ENCODE data around the gene MRTFA.
"Not testable (repeated sequence)": the region's sequence is repeated elsewhere in the genome, so short reads cannot be mapped to it uniquely, and the experiment has no call there.

MRTFA gene

DNA sequence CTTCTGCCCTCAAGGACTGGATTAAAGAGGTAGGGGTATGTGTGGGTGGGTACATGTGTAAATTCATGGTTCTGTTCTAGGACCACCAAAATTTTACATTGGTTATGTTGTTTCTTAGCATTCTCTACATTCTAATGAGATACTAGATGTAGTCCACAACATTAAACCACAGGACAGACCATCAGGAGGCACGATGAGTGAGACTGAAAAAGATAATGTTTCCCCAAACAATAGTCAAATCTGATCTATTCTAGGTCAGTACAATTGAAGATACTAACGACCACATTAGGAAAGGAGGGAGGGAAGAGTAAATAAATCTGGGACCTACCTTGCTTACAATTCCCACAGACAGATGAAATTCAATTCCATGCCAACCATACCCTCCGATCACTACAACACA, 42.2 kb downstream of the MRTFA start:
- no peak for DNase-seq

DNA sequence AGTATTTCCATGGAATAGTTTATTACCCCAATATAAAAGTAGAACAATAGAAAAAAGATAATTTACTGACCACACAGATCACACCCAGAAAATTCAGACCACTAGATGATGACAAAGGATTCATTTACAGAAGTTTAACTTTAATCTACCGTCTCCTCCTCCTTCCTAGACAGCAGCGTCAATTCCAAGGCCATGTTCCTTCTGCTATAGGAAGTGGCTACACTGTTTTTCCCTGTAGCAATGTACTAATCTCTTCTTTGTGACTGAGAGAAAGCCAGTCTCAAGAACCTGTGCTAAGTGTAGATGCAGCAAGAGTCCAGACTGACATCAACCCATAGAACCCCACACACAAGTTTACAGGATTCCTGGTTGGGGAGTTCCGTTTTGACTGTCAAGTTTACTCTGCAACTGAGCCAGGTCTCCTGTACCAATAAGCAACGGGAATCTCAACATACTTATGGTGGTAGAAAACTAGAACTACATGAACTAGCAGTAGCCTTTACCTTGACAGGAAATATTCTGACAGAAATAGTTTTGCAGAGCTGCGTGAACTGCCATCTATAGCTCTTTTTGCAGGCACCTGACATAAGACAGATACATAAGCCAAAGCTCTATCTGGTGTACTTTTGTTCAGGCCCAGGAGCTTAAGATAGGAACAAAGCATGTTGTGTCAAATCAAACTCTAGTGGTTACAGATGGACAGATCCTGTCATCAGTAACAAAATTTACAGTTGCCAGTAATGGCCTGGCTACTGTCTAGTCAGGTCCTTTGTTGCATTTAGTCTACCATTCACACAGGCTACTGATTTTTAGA, 42.9 kb downstream of the MRTFA start:
- no peak for DNase-seq

DNA sequence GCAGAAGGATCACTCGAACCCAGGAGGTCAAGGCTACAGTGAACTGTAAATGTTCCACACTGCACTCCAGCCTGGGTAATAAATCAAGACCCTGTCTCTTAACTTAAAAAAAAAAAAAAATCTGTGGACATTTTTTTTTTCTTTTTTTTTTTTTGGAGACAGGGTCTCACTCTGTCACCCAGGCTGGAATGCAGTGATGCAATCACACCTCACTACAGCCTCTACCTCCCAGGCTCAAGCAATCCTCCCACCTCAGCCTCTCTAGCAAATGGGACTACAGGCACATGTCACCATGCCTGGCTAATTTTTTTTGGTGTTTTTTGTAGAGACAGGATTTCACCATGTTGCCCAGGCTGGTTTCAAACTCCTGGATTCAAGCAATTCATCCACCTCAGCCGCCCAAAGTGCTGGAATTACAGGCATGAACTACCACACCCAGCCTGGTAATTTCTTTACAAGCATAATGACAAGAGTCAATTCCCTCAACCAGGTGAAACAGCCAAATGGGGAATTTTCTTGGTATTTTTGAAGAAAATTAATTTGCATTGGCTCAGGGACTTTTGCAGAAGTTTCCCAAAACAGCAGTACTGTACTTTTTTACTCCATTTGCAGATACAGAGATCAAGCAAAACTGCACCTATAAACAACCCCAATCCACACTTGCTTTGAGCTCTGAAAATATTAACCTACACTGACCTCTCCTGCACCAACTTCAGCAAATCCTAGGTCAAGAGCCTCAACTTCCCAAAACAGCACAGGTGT, 44.0 kb downstream of the MRTFA start:
- no peak for DNase-seq

DNA sequence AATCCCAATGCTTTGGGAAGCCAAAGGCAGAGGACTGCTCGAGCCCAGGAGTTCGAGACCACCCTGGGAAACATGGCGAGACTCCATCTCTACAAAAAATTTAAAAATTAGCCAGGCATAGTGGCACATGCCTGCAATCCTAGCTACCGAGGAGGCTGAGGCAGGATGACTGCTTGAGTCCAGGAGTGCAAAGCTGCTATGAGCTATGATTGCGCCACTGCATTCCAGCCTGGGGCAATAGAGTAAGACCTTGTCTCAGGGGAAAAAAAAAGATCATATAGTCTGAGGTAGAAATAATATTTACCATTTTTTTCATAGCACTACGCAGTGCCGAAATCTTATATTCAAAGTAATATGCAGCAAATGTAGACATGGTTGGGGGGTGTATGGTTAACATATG, 47.8 kb downstream of the MRTFA start:
- DNase-seq: no peak

DNA sequence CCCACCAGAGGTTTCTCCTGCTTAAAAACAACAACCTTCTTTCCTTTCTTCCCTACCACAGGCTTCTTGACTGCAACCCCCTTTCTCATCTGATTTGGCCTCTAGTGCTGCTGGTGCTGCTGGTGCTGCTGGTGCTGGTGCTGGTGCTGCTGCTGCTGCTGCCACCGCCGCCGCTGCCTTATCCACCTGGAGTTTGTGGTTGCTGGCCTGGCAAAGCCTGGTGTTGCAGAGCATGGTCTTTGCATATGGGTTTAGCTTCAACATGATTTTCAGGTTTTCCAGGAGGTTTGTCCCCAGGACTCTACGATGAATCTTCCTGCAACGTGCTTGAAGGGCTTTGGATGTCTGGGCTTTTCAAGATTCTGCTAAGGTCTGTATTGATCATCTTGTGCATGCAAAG, 49.7 kb downstream of the MRTFA start:
- no peak for DNase-seq

DNA sequence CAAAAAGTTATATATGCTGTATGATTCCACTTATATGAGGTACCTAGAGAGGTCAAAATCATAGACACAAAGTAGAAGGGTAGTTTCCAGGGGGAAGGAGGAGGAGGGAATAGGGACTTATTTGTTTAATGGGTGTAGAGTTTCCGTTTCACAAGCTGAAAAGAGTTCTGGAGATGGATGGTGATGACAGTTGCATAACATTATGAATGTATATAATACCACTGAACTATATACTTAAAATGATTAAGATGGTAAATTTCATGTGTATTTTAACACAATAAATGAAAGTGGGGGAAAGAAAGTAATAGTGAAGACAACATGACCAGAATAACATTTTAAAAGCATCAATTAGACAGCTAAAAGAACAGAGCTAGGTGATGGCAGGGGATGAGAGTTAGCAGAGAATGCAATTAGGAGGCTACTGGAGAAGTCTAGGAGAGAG, 51.2 kb downstream of the MRTFA start:
- DNase-seq: no peak

DNA sequence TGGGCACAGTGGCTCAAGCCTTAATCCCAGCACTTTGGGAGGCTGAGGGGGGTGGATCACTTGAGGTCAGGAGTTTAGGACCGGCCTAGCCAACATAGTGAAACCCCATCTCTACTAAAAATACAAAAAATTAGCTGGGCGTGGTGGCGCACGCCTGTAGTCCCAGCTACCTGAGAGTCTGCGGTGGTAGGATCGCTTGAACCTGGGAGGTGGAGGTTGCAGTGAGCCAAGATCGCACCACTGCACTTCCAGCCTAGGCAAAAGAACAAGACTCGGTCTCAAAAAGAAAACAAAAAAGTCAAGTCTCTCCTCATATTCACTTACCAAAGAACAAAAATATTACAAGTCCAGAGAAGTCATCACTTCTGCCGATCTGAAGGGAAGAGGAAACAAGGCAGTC, 51.8 kb downstream of the MRTFA start:
- DNase-seq: not testable (repeated sequence)

DNA sequence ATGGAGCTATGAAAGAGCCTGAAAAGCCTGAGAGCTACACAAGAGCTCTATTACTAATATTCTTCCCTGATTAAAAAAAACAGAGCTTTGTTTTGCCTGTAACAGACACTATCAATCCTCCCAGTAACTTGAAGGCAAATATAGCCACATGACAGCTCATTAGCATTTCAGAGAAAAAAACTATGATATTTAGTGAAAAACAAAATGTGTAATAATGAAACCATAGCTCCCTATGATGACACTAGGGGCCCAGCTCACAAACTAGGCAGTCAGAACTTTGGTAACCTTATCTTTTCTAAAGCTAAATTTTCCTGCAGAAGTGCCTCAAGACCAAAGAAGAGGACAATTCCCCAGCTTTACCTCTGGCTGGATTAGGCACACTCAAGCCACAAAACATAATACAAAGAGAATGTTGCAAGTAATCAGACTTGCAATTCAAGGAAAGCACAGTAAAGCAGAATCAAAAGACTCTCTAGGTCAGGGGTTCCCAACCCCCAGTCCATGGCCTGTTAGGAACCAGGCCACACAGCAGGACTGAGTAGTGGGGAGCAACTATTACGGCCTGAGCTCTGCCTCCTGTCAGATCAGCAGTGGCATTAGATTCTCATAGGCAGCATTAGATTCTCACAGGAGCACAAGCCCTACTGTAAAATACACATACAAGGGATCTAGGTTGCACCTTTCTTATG, 53.3 kb downstream of the MRTFA start:
- no peak for DNase-seq

DNA sequence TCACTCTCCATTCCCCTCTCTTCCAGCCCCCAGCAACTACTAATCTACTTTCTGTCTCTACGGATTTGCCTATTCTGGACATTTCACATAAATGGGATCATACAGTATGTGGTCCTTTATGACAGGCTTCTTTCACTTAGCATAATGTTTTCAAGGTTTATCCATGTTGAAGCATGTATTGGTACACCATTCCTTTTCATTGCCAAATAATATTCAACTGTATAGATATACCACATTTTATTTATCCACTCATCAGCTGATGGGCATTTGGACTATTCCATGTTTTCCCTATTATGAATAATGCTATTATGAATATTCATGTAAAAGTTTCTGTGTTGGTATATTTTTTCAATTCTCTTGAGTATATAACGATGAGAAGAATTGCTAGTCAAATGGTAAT, 54.5 kb downstream of the MRTFA start:
- no peak for DNase-seq

DNA sequence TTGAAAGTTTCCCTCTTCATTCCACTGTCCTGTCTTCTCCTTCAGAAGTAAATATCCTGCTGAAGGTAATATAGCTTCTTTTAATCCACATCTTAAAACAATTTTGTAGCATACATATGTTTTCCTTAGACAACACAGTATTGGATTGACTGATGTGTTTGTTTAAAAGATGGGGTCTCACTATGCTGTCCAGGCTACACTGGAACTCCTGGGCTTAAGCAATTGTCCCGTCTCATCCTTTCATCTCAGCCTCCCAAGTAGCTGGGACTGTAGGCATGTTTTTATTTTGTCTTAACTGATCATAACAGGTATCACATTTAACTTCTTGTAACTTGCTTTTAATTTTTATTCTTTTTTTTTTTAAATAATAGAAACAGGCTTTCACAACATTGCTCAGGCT, 55.9 kb downstream of the MRTFA start:
- no peak for DNase-seq

DNA sequence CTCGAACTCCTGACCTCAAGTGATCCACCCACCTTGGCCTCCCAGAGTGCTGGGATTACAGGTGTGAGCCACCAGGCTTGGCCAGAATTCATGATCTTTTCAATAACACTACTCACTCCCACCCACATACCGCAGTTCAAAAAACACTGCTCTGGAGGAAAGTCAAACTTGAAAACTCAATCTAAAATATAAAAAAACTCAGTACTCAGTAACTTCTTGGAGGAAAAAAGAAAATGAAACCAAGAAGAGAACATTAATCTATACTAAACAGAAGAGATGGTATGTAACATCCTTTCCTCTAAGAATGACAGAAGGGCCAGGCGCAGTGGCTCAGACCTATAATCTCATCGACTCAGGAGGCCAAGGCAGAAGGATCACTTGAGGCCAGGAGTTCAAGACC, 58.3 kb downstream of the MRTFA start:
- no peak for DNase-seq

DNA sequence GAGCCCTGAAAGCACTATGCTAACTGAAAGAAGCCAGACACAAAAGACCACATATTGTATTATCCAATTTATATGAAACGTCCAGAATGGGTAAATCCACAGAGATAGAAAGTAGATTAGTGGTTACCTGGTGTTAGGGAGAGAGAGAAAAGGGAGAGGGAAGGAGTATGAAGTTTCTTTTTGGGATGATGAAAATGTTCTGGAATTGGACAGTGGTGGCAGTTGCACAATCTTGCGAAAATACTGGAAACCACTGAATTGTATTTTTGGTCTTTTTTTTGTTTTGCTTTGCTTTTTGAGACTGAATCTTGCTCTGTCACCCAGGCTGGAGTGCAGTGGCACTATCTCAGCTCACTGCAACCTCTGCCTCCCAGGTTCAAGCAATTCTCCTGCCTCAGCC, 63.5 kb downstream of the MRTFA start:
- no peak for DNase-seq

DNA sequence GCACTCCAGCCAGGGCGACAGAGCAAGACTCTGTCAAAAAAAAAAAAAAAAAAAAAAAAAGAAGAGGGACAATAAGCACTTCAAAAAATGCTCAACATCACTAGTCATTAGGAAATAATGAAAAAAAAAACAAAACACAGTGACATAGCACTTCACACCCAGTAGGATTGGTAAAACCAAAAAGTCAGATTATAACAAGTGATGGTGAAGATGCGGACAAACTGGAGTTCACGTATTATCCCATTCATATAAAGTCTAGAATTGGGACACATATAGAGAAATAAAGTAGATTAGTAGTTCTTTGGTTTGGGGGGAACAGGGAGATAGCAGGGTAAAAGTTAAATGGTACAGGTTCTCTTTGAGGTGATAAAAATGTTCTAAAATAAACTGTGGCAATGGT, 64.6 kb downstream of the MRTFA start:
- no peak for DNase-seq

DNA sequence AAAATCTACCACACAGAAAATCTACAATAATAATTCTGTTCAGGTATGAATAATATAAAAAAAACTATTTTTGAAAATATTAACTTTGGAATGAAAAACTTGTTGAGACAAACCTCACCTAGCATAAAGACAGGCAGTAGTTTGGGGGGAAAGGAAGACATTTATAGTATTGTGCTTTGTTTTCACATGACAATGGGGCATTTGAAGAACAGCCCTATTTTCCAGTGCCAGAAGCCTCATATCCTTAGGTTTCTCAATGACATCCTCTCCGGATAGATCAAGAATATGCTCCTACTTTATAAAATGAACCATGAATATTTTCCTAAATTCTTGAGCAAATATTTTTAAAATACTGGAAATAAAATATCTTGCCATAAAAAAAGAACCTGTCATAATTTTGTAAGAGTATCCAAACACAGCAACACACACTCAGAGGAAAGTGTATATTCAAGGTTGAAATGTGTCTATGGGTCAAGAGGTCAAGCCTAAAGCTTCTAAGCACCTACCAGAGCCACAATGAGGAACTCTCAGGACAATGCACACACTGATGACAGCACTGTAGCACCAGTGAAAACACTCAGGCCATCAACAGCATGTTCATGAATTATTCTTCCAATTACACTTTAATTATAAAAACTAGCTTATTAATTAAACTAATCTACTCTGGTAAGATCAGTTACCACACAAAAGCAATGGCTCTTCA, 68.7 kb downstream of the MRTFA start:
- no peak for DNase-seq

DNA sequence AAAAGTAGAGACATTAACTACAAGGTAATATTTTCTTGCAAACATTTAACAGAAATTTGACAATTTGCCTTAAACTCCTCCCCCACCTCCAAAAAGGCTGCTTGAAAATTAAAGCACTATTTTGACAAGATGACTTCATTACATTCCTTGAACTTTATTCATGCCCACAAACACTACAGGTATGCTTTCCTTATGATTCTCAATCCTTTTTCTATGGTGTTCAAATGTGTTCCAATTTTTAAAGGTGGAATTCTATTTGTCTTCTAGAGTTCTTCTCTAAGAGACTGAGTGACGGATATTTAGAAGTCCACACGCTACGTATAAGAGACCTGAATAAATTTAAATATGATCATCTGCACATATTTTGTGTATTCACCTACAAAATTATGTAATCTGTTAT, 69.4 kb downstream of the MRTFA start:
- DNase-seq: no peak

DNA sequence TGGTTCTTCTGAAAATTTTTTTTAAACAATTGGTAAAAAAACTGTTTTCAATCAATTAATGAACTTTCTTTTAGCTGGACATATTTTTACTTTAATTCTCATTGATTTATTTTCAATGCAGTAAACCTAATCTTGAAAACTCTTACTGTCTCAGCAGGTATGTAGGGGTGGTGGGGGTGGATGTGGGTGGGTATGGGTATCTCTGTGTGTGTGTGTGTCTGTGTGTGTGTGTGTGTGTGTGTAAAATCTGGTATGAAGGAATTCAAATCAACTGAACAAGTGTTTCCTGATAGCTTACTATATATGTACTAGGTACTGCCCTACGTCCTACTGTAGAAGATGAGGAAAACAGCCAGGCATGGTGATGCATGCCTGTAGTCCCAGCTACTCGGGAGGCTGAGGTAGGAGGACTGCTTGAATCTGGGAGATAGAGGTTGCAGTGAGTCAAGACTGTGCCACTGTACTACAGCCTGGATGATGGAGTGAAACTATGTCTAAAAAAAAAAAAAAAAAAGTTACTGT, 75.5 kb downstream of the MRTFA start:
- DNase-seq: no peak

DNA sequence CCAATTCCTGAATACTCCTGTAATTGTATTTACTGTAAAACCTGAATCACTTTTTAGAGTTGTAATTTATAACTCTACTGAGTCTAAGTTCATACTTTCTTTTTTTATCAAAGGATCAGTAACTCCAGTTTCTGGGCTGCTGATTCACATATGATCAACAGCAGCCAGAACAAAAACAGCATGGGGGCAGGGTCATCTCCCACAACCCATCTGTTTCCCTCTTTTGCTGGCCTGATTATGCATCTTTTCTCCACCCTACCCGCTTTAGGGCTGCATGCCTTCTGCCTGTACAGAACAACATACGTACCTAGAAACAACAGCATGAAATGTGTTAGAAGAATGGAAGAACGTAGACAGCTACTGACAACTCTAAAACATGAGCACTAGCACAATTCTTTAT, 76.0 kb downstream of the MRTFA start:
- peak; percentile 76 for DNase-seq

DNA sequence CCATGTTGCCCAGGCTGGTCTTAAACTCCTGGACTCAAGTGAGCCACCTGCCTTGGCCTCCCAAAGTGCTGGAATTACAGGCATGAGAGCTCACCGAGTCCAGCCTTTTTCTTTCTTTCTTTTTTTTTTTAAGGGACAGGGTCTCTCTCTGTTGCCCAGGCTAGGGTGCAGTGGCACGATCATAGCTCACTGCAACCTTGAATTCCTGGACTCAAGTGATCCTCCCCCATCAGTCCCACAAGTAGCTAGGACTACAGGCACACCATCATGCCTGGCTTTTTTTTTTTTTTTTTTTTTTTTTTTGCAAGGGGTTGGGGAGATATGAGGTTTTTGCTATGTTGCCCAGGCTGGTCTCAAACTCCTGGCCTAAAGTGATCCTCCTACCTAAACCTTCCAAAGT, 78.5 kb downstream of the MRTFA start:
- DNase-seq: no peak

DNA sequence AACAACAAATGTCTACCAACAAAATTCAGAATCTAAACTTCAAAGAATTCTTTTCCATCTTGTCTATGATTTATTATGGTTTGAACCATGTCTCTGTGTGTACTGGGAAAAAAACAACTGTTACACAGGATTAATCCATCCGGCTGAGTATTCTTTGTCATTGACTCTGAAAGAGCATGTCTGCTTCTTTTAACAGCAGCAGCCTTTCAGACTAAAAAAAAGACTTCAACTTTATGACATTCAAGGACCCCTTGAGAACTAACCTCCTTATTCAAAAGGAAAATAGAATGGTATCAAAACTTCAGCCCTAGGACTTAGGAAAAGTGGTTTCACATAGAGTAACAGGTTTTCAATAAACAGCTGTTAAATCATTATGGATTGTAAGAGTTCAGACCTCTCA, 79.9 kb downstream of the MRTFA start:
- DNase-seq: no peak

DNA sequence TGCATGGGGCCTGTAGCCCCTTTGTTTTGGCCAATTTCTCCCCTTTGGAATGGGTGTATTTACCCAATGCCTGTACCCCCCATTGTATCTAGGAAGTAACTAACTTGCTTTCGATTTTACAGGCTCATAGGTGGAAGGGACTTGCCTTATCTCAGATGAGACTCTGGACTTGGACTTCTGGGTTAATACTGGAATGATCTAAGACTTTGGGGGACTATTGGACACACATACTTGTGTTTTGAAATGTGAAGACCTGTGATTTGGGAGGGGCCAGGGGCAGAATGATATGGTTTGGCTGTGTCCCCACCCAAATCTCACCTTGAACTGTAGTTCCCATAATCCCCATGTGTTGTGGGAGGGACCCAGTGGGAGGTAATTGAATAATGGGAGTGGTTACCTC, 82.5 kb downstream of the MRTFA start:
- DNase-seq: not testable (repeated sequence)

DNA sequence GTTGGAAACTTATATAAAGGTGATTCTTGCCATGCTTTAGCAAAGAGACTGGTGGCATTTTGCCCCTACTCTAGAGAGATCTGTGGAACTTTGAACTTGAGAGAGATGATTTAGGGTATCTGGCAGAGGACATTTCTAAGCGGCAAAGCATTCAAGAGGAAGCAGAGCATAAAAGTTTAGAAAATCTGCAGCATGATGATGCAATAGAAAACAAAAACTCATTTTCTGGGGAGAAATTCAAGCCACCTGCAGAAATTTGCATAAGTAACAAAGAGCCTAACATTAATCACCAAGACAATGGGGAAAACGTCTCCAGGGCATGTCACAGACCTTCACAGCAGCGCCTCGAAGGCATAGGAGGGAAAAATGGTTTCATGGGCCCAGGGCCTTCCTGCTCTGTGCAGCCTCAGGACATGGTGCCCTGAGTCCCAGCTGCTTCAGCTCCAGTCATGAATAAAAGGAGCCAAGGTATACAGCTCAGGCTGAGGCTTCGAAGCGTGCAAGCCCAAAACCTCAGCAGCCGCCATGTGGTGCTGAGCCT, 83.4 kb downstream of the MRTFA start:
- no peak for DNase-seq

DNA sequence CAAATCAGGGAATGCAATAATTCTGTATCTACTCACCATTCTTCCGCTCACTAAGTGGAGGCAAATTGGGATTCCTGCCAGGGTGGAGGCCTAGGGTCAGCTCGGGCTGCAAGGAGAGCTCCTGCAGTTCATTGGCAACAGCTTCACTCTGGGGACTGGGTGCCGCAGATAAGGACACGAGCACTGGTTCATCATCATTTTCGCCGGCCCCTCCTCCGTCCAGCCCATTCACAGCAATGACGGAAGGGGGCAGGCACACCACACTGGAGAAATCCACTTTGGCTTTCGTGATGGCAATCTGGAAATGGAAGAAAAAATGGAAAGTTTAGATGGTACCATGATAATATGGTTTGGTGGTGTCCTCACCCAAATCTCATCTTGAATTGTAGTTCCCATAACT, 84.4 kb downstream of the MRTFA start:
- peak; percentile 96 for DNase-seq

DNA sequence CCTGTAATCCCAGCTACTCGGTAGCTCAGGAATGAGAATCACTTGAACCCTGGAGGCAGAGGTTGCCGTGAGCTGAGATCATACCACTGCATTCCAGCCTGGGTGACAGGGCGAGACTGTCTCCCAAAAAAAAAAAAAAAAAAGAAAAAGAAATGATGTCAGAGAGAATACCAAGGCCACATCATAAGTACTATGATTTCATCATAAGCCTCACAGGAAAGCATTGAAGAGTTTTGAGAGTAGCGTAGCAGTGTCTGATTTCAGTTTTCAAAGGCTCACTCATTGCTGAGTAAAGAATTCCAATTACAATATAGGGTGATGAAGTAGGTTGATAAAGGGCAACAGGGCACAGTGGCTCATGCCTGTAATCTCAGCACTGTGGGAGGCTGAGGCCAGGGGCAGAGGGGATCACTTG, 88.8 kb downstream of the MRTFA start:
- no peak for DNase-seq
